Uterus (tissue), 2 donors: Measurements from ENCODE around the gene PCTP.

Experiments used
- POLR2A ChIP-seq, 2 donors: fragments of 450-650 bp; IDR thresholded peaks; one replicate each; pipeline ENCODE4 v1.6.1; 2016; ENCODE audit warnings: antibody characterized with exemption in 2 of 2, mild to moderate bottlenecking in 1 of 2, moderate library complexity in 1 of 2
- TF ChIP-seq, protein P1 (sequence below), 4 experiments: fragments of 200-600 bp in 2 of 4; fragments of 450-650 bp in 2 of 4; sonication (generic) in 2 of 4; IDR thresholded peaks; one replicate each; pipeline ENCODE4 v1.5.1; 2016 to 2019; ENCODE audit warnings: antibody characterized with exemption in 4 of 4, mild to moderate bottlenecking in 2 of 4, moderate library complexity in 1 of 4

DNA sequence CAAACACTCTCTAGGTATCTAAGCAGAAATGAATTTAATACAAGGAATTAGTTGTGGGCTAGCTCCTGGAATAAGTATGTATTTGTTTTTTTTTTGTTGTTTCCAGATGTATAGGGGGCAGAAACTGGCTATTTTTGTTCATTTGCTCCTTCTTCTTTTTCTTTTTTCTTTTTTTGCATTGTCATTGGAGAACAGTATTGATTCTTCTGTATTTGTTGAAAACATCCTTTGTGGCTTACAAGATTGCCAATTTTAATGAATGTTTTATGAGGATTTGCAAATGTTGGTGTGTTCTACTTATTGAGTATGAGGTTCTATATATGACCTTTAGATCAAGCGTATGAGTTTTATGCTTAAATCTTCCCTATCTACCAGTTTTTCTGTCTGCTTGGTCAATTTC lies 5.6 kb upstream of the PCTP start:
- TF ChIP-seq, protein P1, sequence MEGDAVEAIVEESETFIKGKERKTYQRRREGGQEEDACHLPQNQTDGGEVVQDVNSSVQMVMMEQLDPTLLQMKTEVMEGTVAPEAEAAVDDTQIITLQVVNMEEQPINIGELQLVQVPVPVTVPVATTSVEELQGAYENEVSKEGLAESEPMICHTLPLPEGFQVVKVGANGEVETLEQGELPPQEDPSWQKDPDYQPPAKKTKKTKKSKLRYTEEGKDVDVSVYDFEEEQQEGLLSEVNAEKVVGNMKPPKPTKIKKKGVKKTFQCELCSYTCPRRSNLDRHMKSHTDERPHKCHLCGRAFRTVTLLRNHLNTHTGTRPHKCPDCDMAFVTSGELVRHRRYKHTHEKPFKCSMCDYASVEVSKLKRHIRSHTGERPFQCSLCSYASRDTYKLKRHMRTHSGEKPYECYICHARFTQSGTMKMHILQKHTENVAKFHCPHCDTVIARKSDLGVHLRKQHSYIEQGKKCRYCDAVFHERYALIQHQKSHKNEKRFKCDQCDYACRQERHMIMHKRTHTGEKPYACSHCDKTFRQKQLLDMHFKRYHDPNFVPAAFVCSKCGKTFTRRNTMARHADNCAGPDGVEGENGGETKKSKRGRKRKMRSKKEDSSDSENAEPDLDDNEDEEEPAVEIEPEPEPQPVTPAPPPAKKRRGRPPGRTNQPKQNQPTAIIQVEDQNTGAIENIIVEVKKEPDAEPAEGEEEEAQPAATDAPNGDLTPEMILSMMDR (IDR thresholded peaks at IDR 0.05): no peak
- no peak for TF ChIP-seq POLR2A (IDR thresholded peaks at IDR 0.05)
